ENCODE measurements around the gene CFTR.

- no peak for TF ChIP-seq CTCF (IDR thresholded peaks at IDR 0.05)
- no peak for TF ChIP-seq POLR2A (IDR thresholded peaks at IDR 0.05)
These were observed 15.5 kb downstream of the CFTR start for GRCh38 chr7:117495308-117495707.

Data from body of pancreas (tissue), 4 donors.